H1 (cell line): ENCODE measurements around the gene MAPK9. TPM values are rescaled to one million over a fixed set of nuclear protein-coding genes. Genes with fewer than 3 reads are reported as not detected.
"Not testable (repeated sequence)": the region's sequence is repeated elsewhere in the genome, so short reads cannot be mapped to it uniquely, and the experiment has no call there.

ENCODE experiments used
- CTCF ChIA-PET: fragments of 300-600 bp; sonication (Branson Sonifier 250); formaldehyde crosslinking; loops from one replicate; lab custom pipeline; 2021; ENCODE audit not compliant: partially characterized antibody; lab: Charles Lee
- POLR2A ChIA-PET: fragments of 300-600 bp; sonication (Branson Sonifier 250); formaldehyde crosslinking; loops from one replicate; lab custom pipeline; 2021; ENCODE audit warnings: inconsistent platforms; ENCODE audit not compliant: partially characterized antibody; lab: Charles Lee
- DNase-seq, 2 experiments: peaks; one replicate each; pipeline versions ENCODE4 v3.0.0 to v3.0.0-alpha.2; 2010 to 2022; ENCODE audit warnings: low spot score in 2 of 2, low read depth in 1 of 2, mixed read lengths in 1 of 2
- FAIRE-seq: peaks from 2 replicates; lab custom pipeline; 2011; peaks lifted over from hg19 to GRCh38; lab: Jason Lieb, UNC
- H2AFZ ChIP-seq: 2 replicates; pipeline ENCODE4 v1.8.1; 2012; ENCODE audit warnings: low read length, inconsistent platforms
- H2AK5ac ChIP-seq: 2 replicates; pipeline ENCODE4 v1.6.1; 2013; ENCODE audit warnings: low read depth, low read length
- H2BK120ac ChIP-seq: replicated peaks from 2 replicates; pipeline ENCODE3; 2013; ENCODE audit warnings: low read depth, low read length, inconsistent platforms
- H2BK12ac ChIP-seq: 2 replicates; pipeline ENCODE4 v1.6.1; 2013; ENCODE audit warnings: low read depth, low read length
- H2BK15ac ChIP-seq: 2 replicates; pipeline ENCODE4 v1.6.1; 2013; ENCODE audit warnings: low read length
- H2BK20ac ChIP-seq: 2 replicates; pipeline ENCODE4 v1.6.1; 2013; ENCODE audit warnings: low read length
- H2BK5ac ChIP-seq: 2 replicates; pipeline ENCODE4 v1.6.1; 2013; ENCODE audit warnings: low read depth, low read length
- H3K14ac ChIP-seq: 2 replicates; pipeline ENCODE4 v1.6.1; 2013; ENCODE audit warnings: inconsistent platforms; ENCODE audit not compliant: insufficient read length
- H3K18ac ChIP-seq: 2 replicates; pipeline ENCODE4 v1.6.1; 2013; ENCODE audit warnings: low read length; ENCODE audit errors: extremely low read depth
- H3K23ac ChIP-seq: 2 replicates; pipeline ENCODE4 v1.6.1; 2013; ENCODE audit warnings: inconsistent platforms; ENCODE audit not compliant: insufficient read length
- H3K23me2 ChIP-seq: 2 replicates; pipeline ENCODE4 v1.6.1; 2013; ENCODE audit warnings: low read depth, low read length
- H3K27ac ChIP-seq: 2 replicates; pipeline ENCODE4 v1.6.1; 2011; ENCODE audit warnings: low read depth, low read length, inconsistent platforms
- H3K27me3 ChIP-seq, 4 experiments: replicated peaks in 1 of 4; 1 replicate in 1 of 4; 2 replicates in 3 of 4; pipeline versions ENCODE4 v1.6.1 to v1.8.1; 2011 to 2013; ENCODE audit warnings: low read length in 3 of 4, mild to moderate bottlenecking in 3 of 4, inconsistent platforms in 2 of 4, mixed read lengths in 2 of 4, moderate library complexity in 1 of 4; ENCODE audit not compliant: control insufficient read depth in 3 of 4, insufficient read depth in 3 of 4; ENCODE audit errors: extremely low read depth in 1 of 4
- H3K36me3 ChIP-seq, 4 experiments: 2 replicates each; pipeline versions ENCODE4 v1.6.1 to v1.8.1; 2011 to 2013; ENCODE audit warnings: mild to moderate bottlenecking in 4 of 4, low read length in 3 of 4, moderate library complexity in 2 of 4, control low read depth in 1 of 4, inconsistent platforms in 1 of 4; ENCODE audit not compliant: insufficient read depth in 4 of 4, control insufficient read depth in 2 of 4
- H3K4ac ChIP-seq: replicated peaks from 2 replicates; pipeline ENCODE3; 2013; ENCODE audit warnings: low read length, low read depth, mixed read lengths, inconsistent platforms; ENCODE audit not compliant: insufficient read length
- H3K4me1 ChIP-seq, 4 experiments: replicated peaks in 1 of 4; 1 replicate in 1 of 4; 2 replicates in 3 of 4; pipeline versions ENCODE4 v1.6.1 to v1.8.1; 2011 to 2013; ENCODE audit warnings: low read length in 3 of 4, inconsistent platforms in 2 of 4, mixed read lengths in 1 of 4; ENCODE audit not compliant: insufficient read depth in 4 of 4, control insufficient read depth in 3 of 4
- H3K4me2 ChIP-seq, 2 experiments: 2 replicates each; pipeline versions ENCODE4 v1.6.1 to v1.8.1; 2011 to 2013; ENCODE audit warnings: low read depth in 2 of 2, low read length in 2 of 2, control low read depth in 1 of 2, inconsistent platforms in 1 of 2, mild to moderate bottlenecking in 1 of 2; ENCODE audit not compliant: insufficient read depth in 1 of 2
- H3K4me3 ChIP-seq, 4 experiments: fragments of 200-600, 300-600 bp in 1 of 4; sonication (generic), shearing (Covaris generic), sonication (Bioruptor Twin) in 1 of 4; 2 replicates each; pipeline versions ENCODE4 v1.5.1 to v1.8.1; 2011 to 2016; ENCODE audit warnings: low read length in 4 of 4, low read depth in 3 of 4, control low read depth in 2 of 4, inconsistent platforms in 2 of 4, mild to moderate bottlenecking in 2 of 4, mixed read lengths in 1 of 4, moderate library complexity in 1 of 4; ENCODE audit not compliant: insufficient read depth in 2 of 4; ENCODE audit errors: extremely low read depth in 1 of 4
- H3K56ac ChIP-seq: replicated peaks from 2 replicates; pipeline ENCODE3; 2013; ENCODE audit warnings: low read depth, mild to moderate bottlenecking, mixed read lengths, low read length, inconsistent platforms; ENCODE audit not compliant: insufficient read length
- H3K79me1 ChIP-seq: 2 replicates; pipeline ENCODE4 v1.6.1; 2013; ENCODE audit warnings: low read depth, low read length, control low read depth
- H3K79me2 ChIP-seq, 2 experiments: 2 replicates each; pipeline versions ENCODE4 v1.6.1 to v1.8.1; 2012 to 2013; ENCODE audit warnings: low read length in 2 of 2, mild to moderate bottlenecking in 2 of 2, inconsistent platforms in 1 of 2; ENCODE audit not compliant: insufficient read depth in 2 of 2, control insufficient read depth in 1 of 2
- H3K9ac ChIP-seq, 4 experiments: replicated peaks in 1 of 4; 1 replicate in 1 of 4; 2 replicates in 3 of 4; pipeline versions ENCODE4 v1.6.1 to v1.8.1; 2011 to 2013; ENCODE audit warnings: low read depth in 3 of 4, low read length in 3 of 4, control low read depth in 2 of 4, mild to moderate bottlenecking in 2 of 4, moderate library complexity in 2 of 4, inconsistent platforms in 1 of 4; ENCODE audit errors: extremely low read depth in 1 of 4
- H3K9me3 ChIP-seq, 2 experiments: 2 replicates each; pipeline versions ENCODE4 v1.6.1 to v1.8.1; 2012 to 2013; ENCODE audit warnings: mild to moderate bottlenecking in 2 of 2, moderate library complexity in 2 of 2, control low read depth in 1 of 2, inconsistent platforms in 1 of 2, low read depth in 1 of 2, low read length in 1 of 2, mixed read lengths in 1 of 2; ENCODE audit not compliant: insufficient read depth in 2 of 2
- H4K20me1 ChIP-seq, 2 experiments: replicated peaks in 1 of 2; 2 replicates each; pipeline versions ENCODE3 to v1.8.1; 2011 to 2013; ENCODE audit warnings: inconsistent platforms in 2 of 2, low read length in 2 of 2, mild to moderate bottlenecking in 1 of 2; ENCODE audit not compliant: insufficient read depth in 2 of 2, control insufficient read depth in 1 of 2
- H4K5ac ChIP-seq: 2 replicates; pipeline ENCODE4 v1.6.1; 2013; ENCODE audit warnings: low read length, low read depth, mixed read lengths, inconsistent platforms; ENCODE audit not compliant: insufficient read length
- H4K8ac ChIP-seq: 2 replicates; pipeline ENCODE4 v1.8.0; 2013; ENCODE audit warnings: mild to moderate bottlenecking, moderate library complexity, low read length, inconsistent platforms; ENCODE audit not compliant: insufficient read depth; ENCODE audit errors: extremely low read depth
- H4K91ac ChIP-seq: replicated peaks from 2 replicates; pipeline ENCODE3; 2013; ENCODE audit warnings: low read length, mixed read lengths, inconsistent platforms; ENCODE audit not compliant: insufficient read length
- SP1 ChIP-seq: IDR thresholded peaks from 2 replicates; pipeline ENCODE4 v1.6.1; 2011; ENCODE audit warnings: low read depth, low read length
- WGBS, 2 experiments: shearing (Covaris generic) in 1 of 2; methylation state at CpG; one replicate each; pipeline versions ENCODE4 v1.1.6 to v1.1.7; 2013 to 2015; ENCODE audit warnings: low lambda C conversion rate in 2 of 2, mixed read lengths in 2 of 2, inconsistent platforms in 1 of 2, low coverage in 1 of 2, missing lambda C conversion rate in 1 of 2; ENCODE audit not compliant: insufficient replicate concordance in 2 of 2, insufficient coverage in 1 of 2, insufficient read length in 1 of 2; ENCODE audit errors: extremely low coverage in 1 of 2, missing lambda C conversion rate in 1 of 2; 5-methylcytosine and 5-hydroxymethylcytosine counted together
- polyA plus RNA-seq, 7 experiments: library from polyadenylated mRNA; depleted of rRNA in 3 of 7; stranded (reverse) in 5 of 7; unstranded in 2 of 7; fragments of >200 nt in 5 of 7; fragments of 200-250 nt in 2 of 7; gene quantifications; 1 replicate in 5 of 7; 2 replicates in 1 of 7; 4 replicates in 1 of 7; pipeline versions ENCODE4 v1.2.1 to v1.2.3, GENCODE V29; 2011 to 2013; ENCODE audit warnings: missing spikeins in 2 of 7, mixed read lengths in 2 of 7
- total RNA-seq: library from RNA; stranded (reverse); fragmentation: NEBNext Ultra II Directional; extraction: Animal tissue kit (Norgen Biotek cat#: 25700); gene quantifications from 2 replicates; pipeline ENCODE4 v1.2.1, GENCODE V29; 2021

MAPK9 gene
- total and polyA plus RNA-seq, 2 of the 8 experiments (the other 6 are each of a cell fraction or from before 2014, with no cell fraction given): 22.3 to 43.7 TPM

- H3K4ac ChIP-seq, H3K14ac ChIP-seq, H3K23ac ChIP-seq, H2BK5ac ChIP-seq, FAIRE-seq, H3K9ac ChIP-seq, H2BK15ac ChIP-seq, H3K18ac ChIP-seq, DNase-seq, H2AK5ac ChIP-seq, H3K4me1 ChIP-seq, H2BK12ac ChIP-seq, H3K9me3 ChIP-seq, H3K36me3 ChIP-seq, H4K8ac ChIP-seq, H3K4me2 ChIP-seq, H2AFZ ChIP-seq, H3K27ac ChIP-seq, H3K4me3 ChIP-seq, H3K79me1 ChIP-seq, H3K56ac ChIP-seq, H4K5ac ChIP-seq, H2BK20ac ChIP-seq, H3K79me2 ChIP-seq, H2BK120ac ChIP-seq, H4K91ac ChIP-seq: not testable (repeated sequence)
- ChIA-PET CTCF (interaction anchor here (0.7 to 6.5 kb wide), 16 partner anchors 12 to 261 kb away, joined by 3 to 61 read pairs (median 3); no protein-coding TSS in a partner anchor), POLR2A (interaction anchor here (1.6 kb wide), 1 partner anchor 12 kb away, joined by 4 read pairs; no protein-coding TSS in a partner anchor)
- 0 out of 2 replicates have a peak, but pooled peaks have one; percentile 11 for TF ChIP-seq SP1
- Histone ChIP-seq H3K27me3 (peaks cover 8 to 31% (median 21%) of the 10 kb centered on the region in 4 experiments; a peak in 6 of 7 replicates), H4K20me1 (peaks cover 0 to 14% of the 10 kb centered on the region in 2 experiments), H3K23me2 (peaks cover 11% of the 10 kb centered on the region)
- 88% methylated on average over 7 of the region's 12 CpGs; no CpG with 5 or more reads in 1 of the 2 experiments for WGBS, 2 experiments
These were observed 81.8 kb downstream of the MAPK9 start for GRCh38 chr5:180210077-180210476.
